Measurements from ENCODE around the gene RAB37.

RAB37 gene

DNA sequence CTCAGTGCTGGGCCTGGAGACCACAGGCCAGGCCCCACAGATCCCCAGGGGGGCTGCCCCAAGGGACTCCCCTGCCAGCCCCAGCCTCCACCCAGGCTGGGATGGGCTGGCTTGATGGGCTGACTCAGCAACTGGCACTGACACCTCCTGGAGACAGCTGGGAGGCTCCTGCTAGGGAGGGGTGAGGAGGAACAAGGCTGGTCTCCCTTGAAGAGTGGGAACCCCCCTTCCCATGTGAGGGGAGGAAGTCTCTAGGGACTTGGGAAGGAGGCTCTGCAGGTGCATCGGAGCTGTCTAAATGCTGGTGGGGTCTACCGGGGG, 21.8 kb downstream of the RAB37 start:
- DNase-seq (ENCODE audit: low read depth in 2 of 2), result peak in 1 of 2 donors; percentile 48
- TF ChIP-seq, protein P1, sequence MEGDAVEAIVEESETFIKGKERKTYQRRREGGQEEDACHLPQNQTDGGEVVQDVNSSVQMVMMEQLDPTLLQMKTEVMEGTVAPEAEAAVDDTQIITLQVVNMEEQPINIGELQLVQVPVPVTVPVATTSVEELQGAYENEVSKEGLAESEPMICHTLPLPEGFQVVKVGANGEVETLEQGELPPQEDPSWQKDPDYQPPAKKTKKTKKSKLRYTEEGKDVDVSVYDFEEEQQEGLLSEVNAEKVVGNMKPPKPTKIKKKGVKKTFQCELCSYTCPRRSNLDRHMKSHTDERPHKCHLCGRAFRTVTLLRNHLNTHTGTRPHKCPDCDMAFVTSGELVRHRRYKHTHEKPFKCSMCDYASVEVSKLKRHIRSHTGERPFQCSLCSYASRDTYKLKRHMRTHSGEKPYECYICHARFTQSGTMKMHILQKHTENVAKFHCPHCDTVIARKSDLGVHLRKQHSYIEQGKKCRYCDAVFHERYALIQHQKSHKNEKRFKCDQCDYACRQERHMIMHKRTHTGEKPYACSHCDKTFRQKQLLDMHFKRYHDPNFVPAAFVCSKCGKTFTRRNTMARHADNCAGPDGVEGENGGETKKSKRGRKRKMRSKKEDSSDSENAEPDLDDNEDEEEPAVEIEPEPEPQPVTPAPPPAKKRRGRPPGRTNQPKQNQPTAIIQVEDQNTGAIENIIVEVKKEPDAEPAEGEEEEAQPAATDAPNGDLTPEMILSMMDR (IDR thresholded peaks at IDR 0.05; ENCODE audit: low read depth, low read length), result no peak
- no peak overlapping the region for H3K4me3 ChIP-seq (replicated peaks in 1 of 2; ENCODE audit: low read depth in 2 of 2, low read length in 2 of 2)

DNA sequence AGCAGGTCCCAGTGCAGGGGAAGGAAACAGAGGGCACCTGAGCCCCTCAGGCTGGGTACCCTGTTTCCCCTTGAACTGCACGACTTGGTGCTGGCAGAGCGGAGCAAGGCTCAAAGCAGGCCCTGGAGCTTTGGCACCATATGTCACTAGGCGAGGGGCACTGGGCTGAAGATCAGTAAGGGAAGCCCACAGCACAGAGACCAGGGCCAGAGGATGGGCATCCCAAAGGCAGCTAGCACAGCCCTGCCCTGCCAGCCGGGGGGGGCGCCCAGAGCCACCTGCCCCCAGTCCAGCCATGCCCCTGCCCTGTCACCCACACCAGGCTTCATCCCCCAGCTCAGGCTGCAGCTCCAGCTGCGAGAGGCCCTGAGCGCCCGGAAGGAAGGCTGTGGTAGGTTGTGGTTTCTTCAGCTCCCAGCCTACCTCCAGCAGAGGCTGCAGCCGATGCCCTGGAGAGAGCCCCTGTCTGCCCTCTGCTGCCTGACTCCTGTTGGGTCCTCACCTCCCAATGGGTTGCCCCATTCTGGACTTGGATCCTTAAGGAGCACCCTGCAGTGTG, 22.3 kb downstream of the RAB37 start:
- no peak overlapping the region for H3K4me3 ChIP-seq (replicated peaks in 1 of 2; ENCODE audit: low read depth in 2 of 2, low read length in 2 of 2)
- TF ChIP-seq, protein P1 (IDR thresholded peaks at IDR 0.05; ENCODE audit: low read depth, low read length), result no peak
- DNase-seq (ENCODE audit: low read depth in 2 of 2), result no peak

DNA sequence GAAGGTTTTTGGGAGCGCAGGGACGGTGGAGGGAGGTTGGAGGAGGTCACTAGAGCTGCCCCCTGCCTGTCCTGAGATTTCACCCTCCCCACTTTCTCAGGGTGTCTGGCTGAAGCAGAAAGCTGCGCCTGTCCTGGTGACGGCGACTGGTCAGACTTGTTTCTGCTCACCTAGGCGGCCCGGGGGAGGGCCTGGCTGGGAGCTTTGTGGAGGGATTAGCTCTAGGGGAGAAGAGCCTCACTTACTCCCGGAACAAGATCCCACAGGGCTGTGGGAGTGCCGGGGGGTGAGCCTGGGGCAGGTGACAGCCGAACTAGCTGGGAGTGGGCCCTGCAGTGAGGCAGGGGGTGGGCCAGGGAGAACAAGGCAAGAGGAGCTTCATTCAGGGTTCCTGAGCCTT, 22.9 kb downstream of the RAB37 start:
- TF ChIP-seq, protein P1 (IDR thresholded peaks at IDR 0.05; ENCODE audit: low read depth, low read length), result no peak
- no peak overlapping the region for H3K4me3 ChIP-seq (replicated peaks in 1 of 2; ENCODE audit: low read depth in 2 of 2, low read length in 2 of 2)
- DNase-seq (ENCODE audit: low read depth in 2 of 2), result no peak

DNA sequence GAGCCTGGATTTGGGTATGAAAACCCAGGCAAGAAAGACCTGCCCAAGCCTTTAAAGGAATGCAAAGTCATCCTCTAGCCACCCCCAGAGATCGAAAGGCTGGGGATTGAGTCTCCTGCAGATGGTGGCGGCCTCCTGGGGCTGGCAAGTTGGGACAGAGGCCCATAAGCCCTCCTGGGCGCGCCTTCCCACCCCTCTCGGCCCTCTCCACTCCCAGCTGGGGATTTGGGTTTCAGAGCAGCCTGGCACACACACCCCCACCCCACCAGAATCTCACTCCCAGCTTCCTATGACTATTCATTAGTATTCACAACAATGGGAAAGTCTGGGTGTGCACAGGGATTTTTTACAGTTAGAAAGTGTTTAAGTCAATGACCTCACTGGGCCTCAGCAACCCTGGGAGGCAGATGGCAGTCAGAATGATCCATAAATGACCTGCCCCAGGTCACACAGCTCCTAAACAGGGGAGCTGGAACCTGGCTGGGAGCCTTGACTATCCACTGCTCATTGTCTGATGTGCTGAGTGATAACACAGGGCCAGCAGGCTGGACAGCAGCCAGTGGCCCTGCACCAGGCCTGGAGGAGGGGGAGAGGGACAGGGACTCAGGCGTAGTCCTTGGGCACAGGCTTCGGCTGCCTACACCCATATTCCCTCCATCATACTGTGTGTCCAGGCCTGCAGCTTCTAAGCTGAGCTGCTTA, 23.5 kb downstream of the RAB37 start:
- no peak overlapping the region for H3K4me3 ChIP-seq (replicated peaks in 1 of 2; ENCODE audit: low read depth in 2 of 2, low read length in 2 of 2)
- no peak for DNase-seq (ENCODE audit: low read depth in 2 of 2)
- TF ChIP-seq, protein P1 (IDR thresholded peaks at IDR 0.05; ENCODE audit: low read depth, low read length), result no peak

DNA sequence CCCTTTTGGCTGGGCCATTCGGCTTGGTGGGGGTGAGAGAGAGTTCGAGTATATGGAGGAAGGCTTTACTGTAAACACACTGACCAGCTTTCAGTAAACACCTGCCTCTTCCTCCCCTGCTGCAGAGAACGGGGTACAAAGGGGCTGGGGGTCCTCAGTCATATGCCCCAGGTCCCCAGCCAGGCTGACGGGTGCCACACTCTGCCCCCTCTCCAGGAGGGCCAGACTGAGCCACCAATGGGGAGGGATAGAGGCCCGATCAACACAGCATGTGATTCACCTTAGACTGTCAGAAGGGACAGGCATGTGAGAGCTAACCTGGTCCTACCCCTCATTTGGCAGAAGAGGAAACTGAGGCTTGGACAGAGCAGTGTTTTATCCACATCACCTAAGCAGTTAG, 24.4 kb downstream of the RAB37 start:
- no peak overlapping the region for H3K4me3 ChIP-seq (replicated peaks in 1 of 2; ENCODE audit: low read depth in 2 of 2, low read length in 2 of 2)
- no peak for DNase-seq (ENCODE audit: low read depth in 2 of 2)
- TF ChIP-seq, protein P1 (IDR thresholded peaks at IDR 0.05; ENCODE audit: low read depth, low read length), result no peak

DNA sequence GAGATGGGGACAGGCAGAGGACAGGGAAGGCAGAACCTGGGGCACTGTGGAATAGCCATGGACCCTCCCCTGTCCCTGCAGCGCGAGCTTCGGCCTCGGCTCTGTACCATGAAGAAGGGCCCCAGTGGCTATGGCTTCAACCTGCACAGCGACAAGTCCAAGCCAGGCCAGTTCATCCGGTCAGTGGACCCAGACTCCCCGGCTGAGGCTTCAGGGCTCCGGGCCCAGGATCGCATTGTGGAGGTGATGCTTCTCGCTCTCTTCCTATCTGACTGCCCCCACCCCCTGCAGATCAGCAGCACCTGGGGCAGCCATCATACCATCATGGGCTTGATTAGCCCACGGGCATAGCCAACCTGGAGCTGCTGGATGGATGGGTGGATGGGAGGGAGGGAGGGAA, 24.9 kb downstream of the RAB37 start:
- DNase-seq (ENCODE audit: low read depth in 2 of 2), result no peak
- TF ChIP-seq, protein P1 (IDR thresholded peaks at IDR 0.05; ENCODE audit: low read depth, low read length), result no peak
- H3K4me3 ChIP-seq (replicated peaks in 1 of 2; ENCODE audit: low read depth in 2 of 2, low read length in 2 of 2), result no peak overlapping the region
